Upper lobe of right lung (tissue), 1 donor: Measurements from ENCODE around the gene TTC33. TPM values are rescaled to one million over a fixed set of nuclear protein-coding genes. Genes with fewer than 3 reads are reported as not detected.

Experiments used
- ATAC-seq: fragments of 200-7000 bp; cut with Tn5 transposase; one replicate; pipeline ENCODE4 v1.9.1; 2020; ENCODE audit warnings: mild to moderate bottlenecking, moderate library complexity
- DNase-seq: peaks from one replicate; pipeline ENCODE4 v3.0.0-alpha.2; 2020
- H3K27ac ChIP-seq: fragments of 200-600 bp; one replicate; pipeline ENCODE4 v1.8.0; 2022
- H3K27me3 ChIP-seq: fragments of 200-600 bp; one replicate; pipeline ENCODE4 v1.8.0; 2022; ENCODE audit warnings: mild to moderate bottlenecking
- H3K36me3 ChIP-seq: fragments of 200-600 bp; one replicate; pipeline ENCODE4 v1.8.0; 2022
- H3K4me1 ChIP-seq: fragments of 200-600 bp; one replicate; pipeline ENCODE4 v1.8.0; 2022
- H3K4me3 ChIP-seq: fragments of 200-600 bp; one replicate; pipeline ENCODE4 v1.8.0; 2022; ENCODE audit warnings: mild to moderate bottlenecking
- H3K9me3 ChIP-seq: fragments of 200-600 bp; one replicate; pipeline ENCODE4 v1.8.0; 2022
- intact Hi-C: fragments of 100-400 bp; cut with DNase I; formaldehyde crosslinking; loops from one replicate; pipeline ENCODE4 v1.11.0; 2022
- total RNA-seq: library from RNA; stranded (reverse); fragmentation: NEBNext Ultra II Directional; extraction: Animal tissue kit (Norgen Biotek cat#: 25700); gene quantifications from one replicate; pipeline ENCODE4 v1.2.1, GENCODE V29; 2021
- TF ChIP-seq, protein P1 (sequence below): fragments of 200-600 bp; IDR thresholded peaks from one replicate; pipeline ENCODE4 v1.8.0; 2022; ENCODE audit warnings: antibody characterized with exemption
- donor health status: DM: no; HTN: yes; CAD: no; lungs with severe emphysema.

The TTC33 gene
- total RNA-seq, 1 donor from 2014 or later = 16.6 TPM

GRCh38 chr5:40554054-40554453 lies 201.7 kb downstream of the TTC33 start:
- intact Hi-C loops = no loop called here
- Histone ChIP-seq H3K27me3 (no peaks in the 10 kb centered on the region), H3K4me3 (no peak overlapping the region), H3K9me3 (no peaks in the 10 kb centered on the region), H3K36me3 (no peaks in the 10 kb centered on the region), H3K27ac (no peak overlapping the region), H3K4me1 (peaks cover 4% of the 10 kb centered on the region)
- TF ChIP-seq, protein P1, sequence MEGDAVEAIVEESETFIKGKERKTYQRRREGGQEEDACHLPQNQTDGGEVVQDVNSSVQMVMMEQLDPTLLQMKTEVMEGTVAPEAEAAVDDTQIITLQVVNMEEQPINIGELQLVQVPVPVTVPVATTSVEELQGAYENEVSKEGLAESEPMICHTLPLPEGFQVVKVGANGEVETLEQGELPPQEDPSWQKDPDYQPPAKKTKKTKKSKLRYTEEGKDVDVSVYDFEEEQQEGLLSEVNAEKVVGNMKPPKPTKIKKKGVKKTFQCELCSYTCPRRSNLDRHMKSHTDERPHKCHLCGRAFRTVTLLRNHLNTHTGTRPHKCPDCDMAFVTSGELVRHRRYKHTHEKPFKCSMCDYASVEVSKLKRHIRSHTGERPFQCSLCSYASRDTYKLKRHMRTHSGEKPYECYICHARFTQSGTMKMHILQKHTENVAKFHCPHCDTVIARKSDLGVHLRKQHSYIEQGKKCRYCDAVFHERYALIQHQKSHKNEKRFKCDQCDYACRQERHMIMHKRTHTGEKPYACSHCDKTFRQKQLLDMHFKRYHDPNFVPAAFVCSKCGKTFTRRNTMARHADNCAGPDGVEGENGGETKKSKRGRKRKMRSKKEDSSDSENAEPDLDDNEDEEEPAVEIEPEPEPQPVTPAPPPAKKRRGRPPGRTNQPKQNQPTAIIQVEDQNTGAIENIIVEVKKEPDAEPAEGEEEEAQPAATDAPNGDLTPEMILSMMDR = no peak
- DNase-seq (no peak), ATAC-seq (no peak)

DNA sequence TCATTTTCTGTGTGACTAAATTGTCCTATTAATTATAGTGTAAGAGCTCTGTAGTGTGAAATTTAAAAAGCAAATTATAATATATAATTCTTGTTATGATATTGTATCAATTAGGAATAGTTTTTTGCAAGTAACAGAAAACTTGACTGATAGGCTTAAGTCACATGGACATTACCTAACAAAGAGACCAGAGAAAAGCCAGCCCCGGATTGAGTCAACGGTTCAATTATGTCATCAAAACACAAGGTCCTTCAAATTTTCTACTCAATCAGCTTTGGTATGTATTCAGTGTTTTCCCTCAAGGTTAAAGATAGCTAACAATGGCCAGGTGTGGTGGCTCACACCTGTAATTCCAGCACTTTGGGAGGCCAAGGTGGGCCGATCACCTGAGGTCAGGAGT lies 202.8 kb downstream of the TTC33 start:
- Histone ChIP-seq H3K36me3 (no peaks in the 10 kb centered on the region), H3K4me1 (peaks cover 4% of the 10 kb centered on the region), H3K27ac (no peak overlapping the region), H3K4me3 (no peak overlapping the region), H3K9me3 (no peaks in the 10 kb centered on the region), H3K27me3 (no peaks in the 10 kb centered on the region)
- DNase-seq = no peak
- ATAC-seq = no peak
- intact Hi-C loops = no loop called here
- TF ChIP-seq, protein P1 = no peak

DNA sequence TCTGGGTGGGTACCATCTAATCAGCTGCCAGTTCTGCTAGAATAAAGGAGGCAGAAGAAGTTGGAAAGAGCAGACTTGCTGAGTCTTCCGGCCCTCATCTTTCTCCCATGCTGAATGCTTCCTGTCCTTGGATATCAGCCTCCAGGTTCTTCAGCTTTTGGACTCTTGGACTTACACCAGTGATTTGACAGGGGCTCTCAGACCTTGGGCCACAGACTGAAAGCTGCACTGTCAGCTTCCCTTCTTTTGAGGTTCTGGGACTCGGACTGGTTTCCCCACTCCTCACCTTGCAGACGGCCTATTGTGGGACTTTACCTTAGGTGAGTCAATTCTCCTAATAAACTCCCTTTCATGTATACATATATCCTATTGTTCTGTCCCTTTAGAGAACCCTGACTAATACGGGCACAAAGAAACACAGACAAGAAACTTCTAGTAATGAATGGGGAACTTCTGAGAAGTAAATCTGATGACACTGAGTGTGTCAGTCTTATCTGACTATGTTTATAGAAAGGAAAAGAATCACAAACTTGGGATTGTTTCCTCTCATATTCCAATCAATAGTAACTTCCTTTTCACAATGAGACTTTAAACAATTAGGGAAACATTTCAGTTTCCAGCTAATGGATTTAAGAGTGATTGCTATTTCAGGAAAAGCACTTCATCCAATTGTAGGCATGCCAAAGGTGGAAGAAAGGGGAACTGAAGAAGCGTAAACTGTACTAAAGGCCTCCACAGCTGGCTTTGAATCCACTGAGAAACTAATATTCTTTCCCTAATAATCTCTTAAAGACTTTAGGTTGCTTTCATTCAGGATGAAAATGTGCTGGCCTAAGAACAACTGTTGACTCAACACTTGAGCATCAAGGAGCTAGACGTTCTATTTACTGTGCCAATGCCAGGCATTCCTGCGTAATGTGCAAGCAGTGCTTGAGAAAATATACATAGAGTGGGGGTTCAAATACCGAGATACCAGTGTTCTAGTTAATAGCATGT lies 204.0 kb downstream of the TTC33 start:
- TF ChIP-seq, protein P1 = no peak
- Histone ChIP-seq H3K4me3 (no peak overlapping the region), H3K27ac (peak overlapping the region; percentile 3), H3K9me3 (no peaks in the 10 kb centered on the region), H3K36me3 (no peaks in the 10 kb centered on the region), H3K27me3 (no peaks in the 10 kb centered on the region), H3K4me1 (peaks cover 4% of the 10 kb centered on the region)
- peak; percentile 95 for ATAC-seq
- no peak for DNase-seq
- intact Hi-C loops = no loop called here

- peaks cover 4% of the 10 kb centered on the region for H3K4me1 ChIP-seq
- no peaks in the 10 kb centered on the region for H3K9me3 ChIP-seq
- intact Hi-C loops = no loop called here
- H3K27me3 ChIP-seq = no peaks in the 10 kb centered on the region
- no peak for ATAC-seq
- no peak for DNase-seq
- H3K27ac ChIP-seq = no peak overlapping the region
- H3K4me3 ChIP-seq = no peak overlapping the region
- H3K36me3 ChIP-seq = no peaks in the 10 kb centered on the region
- TF ChIP-seq, protein P1 = no peak
Observed at GRCh38 chr5:40550481-40550880, 205.3 kb downstream of the TTC33 start.

GRCh38 chr5:40549616-40550015 lies 206.1 kb downstream of the TTC33 start:
- no peaks in the 10 kb centered on the region for H3K9me3 ChIP-seq
- TF ChIP-seq, protein P1 = no peak
- H3K36me3 ChIP-seq = no peaks in the 10 kb centered on the region
- intact Hi-C loops = no loop called here
- ATAC-seq (no peak), DNase-seq (no peak)
- H3K27me3 ChIP-seq = no peaks in the 10 kb centered on the region
- H3K4me3 ChIP-seq = no peak overlapping the region
- H3K4me1 ChIP-seq = peaks cover 4% of the 10 kb centered on the region
- no peak overlapping the region for H3K27ac ChIP-seq
